ENCODE results near the gene SLC15A3.
"Not testable (repeated sequence)": the region's sequence is repeated elsewhere in the genome, so short reads cannot be mapped to it uniquely, and the experiment has no call there.

SLC15A3 gene

DNA sequence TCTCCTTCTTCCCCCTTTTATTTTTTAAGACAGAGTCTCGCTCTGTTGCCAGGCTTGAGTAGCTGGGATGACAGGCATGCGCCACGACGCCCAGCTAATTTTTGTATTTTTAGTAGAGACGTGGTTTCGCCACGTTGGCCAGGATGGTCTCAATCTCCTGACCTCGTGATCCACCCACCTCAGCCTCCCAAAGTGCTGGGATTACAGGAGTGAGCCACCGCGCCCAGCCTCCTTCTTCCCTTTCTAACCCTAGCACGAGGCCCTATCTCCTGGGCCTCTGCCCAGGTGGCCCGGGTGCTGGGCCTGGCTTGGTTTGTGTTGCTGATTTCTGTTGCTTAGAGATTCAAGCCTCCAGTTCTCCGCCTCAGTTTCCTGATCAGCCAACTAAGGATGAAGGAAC lies 22.3 kb upstream of the SLC15A3 start:
- DNase-seq, result not testable (repeated sequence)

DNA sequence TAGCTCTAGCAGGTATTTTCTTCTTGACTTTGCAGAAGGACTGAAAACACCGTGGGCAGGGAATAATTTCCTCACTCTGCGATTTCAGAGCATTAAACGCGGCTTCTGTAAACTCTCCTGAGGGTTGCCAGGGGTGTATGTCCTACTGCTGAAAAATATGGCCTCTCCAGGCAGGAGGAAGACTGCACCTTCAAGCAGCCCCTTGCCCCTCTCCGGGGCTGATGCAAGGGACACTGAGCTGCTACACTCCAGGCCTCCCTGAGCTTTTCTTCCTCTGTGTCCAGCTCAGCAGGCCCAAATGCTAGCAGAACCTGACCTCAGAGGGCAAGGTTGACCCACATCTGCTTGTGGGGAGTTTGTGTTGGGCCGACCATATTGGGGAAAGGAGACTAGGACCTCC lies 21.7 kb upstream of the SLC15A3 start:
- DNase-seq, result no peak

- no peak for DNase-seq
Observed at GRCh38 chr11:60972182-60973030, 20.4 kb upstream of the SLC15A3 start.

DNA sequence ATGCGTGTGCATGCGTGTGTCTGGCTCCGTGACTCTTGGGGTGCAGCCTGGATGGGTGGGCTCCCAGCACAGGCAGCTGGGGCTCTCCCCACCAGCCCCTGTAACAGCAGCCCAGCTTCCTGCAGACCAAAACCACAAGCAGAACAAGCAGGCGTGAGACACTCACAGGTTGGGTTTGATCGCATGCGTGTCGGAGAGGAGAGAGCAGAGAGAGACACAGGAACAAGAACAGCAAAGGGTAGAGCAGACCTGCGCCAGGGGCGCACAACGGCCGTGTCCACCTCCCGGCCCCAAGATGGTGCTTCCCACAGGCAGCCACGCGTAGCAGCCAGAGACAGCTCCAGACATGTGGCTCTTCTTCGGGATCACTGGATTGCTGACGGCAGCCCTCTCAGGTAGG lies 19.5 kb upstream of the SLC15A3 start, which contains the start of gene CD6:
CD6 (plus strand) TSS at position 161 of the 400 bp plus-strand sequence; CDS start at position 347, 186 bp downstream.
- DNase-seq, result no peak

- DNase-seq, result no peak
Observed at GRCh38 chr11:60970890-60971289, 18.9 kb upstream of the SLC15A3 start.

DNA sequence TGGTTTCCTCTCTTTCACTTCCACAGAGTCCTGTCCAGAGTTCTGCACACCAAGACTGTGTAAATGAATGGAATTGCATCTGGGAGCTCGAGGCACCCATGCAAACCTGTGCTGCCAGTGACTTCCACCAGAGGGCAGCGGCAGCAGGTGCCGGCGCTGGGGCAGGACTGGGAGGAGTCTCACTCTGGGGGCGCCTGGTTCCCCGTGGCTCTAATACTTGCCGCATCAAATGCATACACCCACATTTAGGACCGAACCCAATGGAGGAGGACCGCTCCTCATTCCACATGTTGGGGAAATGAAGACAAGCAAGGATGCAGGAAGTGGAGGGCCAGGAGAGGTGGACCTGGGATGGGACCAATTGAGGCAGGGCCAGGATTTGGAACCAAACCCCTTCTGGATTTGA lies 18.4 kb upstream of the SLC15A3 start:
- DNase-seq, result no peak

- DNase-seq, result no peak
Observed at GRCh38 chr11:60968223-60968622, 16.2 kb upstream of the SLC15A3 start.

- no peak for DNase-seq
Observed at GRCh38 chr11:60966890-60967289, 14.9 kb upstream of the SLC15A3 start.

GRCh38 chr11:60964801-60965200 lies 12.8 kb upstream of the SLC15A3 start:
- no peak for DNase-seq

- no peak for DNase-seq
Observed at GRCh38 chr11:60960405-60960804, 8.4 kb upstream of the SLC15A3 start.

- no peak for DNase-seq
Observed at GRCh38 chr11:60959431-60959830, 7.5 kb upstream of the SLC15A3 start.

DNA sequence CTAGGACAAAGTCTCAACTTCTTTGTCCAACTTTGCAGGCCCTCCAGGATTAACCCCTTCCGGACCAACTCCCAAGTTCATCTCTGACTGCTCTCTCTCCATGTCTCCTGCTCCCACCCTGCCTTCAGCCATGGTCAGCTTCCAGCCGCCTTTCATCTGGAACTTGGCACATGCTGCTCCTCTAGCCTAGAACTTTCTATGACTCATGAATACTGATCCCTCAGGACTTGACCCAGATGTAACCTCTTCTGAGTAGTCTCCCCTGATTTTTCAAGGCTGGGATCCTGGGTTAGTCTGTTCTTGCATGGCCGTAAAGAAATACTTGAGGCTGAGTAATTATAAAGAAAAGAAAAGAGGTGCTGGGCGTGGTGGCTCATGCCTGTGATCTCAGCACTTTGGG lies 5.2 kb upstream of the SLC15A3 start:
- no peak for DNase-seq

DNA sequence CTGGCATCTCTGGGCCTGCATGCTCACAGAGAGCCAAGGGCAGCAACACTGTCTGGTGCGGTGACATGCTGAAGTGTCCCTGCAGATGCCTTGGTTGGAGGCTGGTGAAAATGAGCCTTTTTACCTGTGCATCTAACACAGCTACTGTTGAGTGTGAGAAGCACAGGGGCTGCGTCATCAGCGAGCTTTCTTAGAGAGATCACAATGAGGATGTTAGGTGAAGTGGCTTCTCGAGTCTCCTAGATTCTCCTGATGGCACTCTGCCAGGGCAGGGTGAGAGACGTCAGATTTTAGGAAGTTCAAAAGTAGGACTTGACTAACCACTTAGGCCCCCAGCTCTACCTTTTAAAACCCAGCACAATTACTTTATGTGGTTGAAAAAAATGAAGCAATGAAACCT lies 3.6 kb upstream of the SLC15A3 start:
- DNase-seq, result no peak

- DNase-seq, result no peak
Observed at GRCh38 chr11:60954421-60954820, 2.4 kb upstream of the SLC15A3 start.

DNA sequence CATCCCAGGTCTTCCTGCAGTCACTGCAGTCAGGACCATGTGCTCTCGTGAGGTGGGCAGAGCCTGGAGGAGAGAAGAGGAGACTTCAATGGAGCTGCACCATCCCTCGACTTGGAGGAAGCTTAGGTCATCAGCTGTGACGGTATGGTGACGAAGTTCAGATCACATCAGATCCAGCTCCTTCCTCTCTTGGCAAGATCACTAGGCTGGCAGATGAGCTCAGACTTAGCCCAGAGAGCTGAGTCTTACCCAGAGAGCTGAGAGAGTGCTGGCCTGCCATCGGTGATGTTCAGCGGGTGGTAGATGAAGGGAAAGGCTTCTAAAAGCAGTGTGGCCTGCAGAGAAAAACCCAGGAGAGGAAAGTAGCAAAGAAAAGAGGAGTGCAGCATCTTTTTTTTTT lies 1.8 kb upstream of the SLC15A3 start:
- DNase-seq, result no peak

DNA sequence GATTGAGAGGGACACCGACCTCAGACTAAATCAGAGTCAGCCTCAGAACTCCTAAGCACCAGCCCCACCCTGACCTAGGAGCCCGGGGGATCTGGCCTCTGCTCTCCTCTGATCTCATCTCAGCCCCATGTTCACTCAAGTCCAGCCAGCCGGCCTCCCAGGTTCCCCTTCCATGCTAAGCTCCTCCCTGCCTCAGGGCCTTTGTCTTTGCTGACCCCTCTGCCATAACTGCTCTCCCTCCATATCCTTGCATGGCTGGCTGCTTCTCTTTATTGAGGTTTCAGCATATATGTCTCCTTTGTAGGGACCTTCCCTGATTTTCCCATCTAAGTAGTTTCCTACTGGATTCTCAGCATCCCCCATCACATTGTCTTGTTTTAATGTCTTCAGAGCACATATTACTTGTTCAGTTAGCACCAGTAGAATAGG lies 780 bp upstream of the SLC15A3 start:
- DNase-seq, result no peak

- DNase-seq, result no peak
Observed at GRCh38 chr11:60951606-60951903, 421 bp downstream of the SLC15A3 start.

DNA sequence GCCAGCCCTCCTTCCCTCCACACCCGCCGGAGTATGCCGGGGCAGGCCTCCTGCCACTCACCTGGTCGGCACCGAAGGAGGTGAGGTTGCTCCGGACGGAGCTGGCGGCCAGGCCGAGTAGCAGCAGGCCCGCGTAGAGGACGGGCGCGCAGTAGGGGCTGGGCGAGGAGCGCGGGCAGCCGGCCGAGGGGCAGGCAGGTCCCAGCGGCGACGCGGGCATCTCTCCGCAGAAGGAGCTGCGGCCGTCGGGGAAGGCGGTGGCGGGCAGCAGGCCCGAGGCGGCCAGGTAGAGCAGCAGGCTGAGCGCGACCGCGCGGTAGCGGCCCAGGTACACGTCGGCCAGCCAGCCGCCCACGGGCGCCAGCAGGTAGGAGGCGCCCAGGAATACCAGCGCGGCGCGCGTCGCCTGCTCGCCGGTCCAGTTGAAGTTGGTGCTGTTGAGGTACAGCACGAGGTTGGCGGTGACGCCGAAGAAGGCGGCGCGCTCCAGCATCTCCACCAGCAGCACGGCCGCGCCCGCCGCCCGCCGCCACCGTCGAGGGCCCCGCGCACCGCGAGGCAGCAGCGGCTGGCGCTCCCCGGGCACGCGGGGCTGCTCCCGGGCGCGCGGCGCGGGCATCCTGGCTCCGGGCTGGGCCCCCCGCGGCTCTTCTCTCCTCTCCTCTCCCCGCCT lies 907 bp downstream of the SLC15A3 start:
- no peak for DNase-seq

DNA sequence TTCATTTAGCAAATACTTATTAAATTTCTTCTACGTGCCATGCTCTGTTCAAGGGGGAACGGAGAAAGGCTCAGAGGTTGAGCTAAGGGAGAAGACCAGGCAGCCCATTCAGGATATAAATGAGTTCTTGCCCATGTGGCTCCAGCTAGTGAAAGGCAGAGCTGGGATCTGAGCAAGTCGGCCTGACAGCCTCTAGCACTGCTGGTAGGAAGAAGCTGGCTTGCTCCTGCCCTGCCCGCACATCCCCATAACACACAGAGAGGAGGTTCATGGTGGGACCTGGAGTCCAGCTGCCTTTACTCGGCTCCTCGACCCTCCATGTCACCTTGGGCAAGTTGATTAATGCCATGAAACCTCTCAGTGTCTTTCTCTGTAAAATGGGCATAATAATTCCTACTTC lies 2.0 kb downstream of the SLC15A3 start:
- no peak for DNase-seq

DNA sequence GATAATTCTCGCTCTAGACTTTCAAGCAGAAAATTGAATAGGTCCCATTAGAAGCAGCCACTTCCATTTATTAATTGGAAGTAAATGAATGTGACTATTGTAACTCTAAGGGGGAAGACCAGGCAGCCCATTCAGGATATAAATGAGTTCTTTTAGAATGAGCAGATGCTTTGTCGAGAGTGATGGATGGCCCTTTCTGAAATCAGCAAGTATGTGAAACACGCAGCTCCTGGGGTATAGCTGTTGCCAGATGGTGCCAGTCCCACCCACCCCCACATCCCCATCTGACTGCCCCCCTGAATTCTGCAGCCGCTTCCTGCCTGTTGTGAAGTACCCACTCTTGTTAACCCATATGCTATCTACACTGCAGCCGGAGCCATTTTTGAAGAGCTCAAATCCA lies 3.7 kb downstream of the SLC15A3 start:
- DNase-seq, result no peak

GRCh38 chr11:60947700-60948099 lies 4.3 kb downstream of the SLC15A3 start:
- DNase-seq, result no peak

GRCh38 chr11:60946601-60947264 lies 5.2 kb downstream of the SLC15A3 start:
- DNase-seq, result no peak

GRCh38 chr11:60945295-60945667 lies 6.7 kb downstream of the SLC15A3 start:
- DNase-seq, result no peak
